ENCODE results near the gene PLCB1.
"Not testable (repeated sequence)": the region's sequence is repeated elsewhere in the genome, so short reads cannot be mapped to it uniquely, and the experiment has no call there.

Gene PLCB1

GRCh38 chr20:8373579-8373978 lies 241.5 kb downstream of the PLCB1 start:
- H4K20me1 ChIP-seq (ENCODE audit: insufficient read depth, low read length): no peaks in the 10 kb centered on the region
- no peak overlapping the region for H3K4me2 ChIP-seq (ENCODE audit: low read length)
- TF ChIP-seq EZH2 (IDR thresholded peaks at IDR 0.05; ENCODE audit: borderline replicate concordance, low read length): no peak
- TF ChIP-seq CTCF (IDR thresholded peaks at IDR 0.05; ENCODE audit: low read length): no peak
- H3K36me3 ChIP-seq (ENCODE audit: insufficient read depth, low read length): no peaks in the 10 kb centered on the region
- H3K4me3 ChIP-seq (ENCODE audit: low read depth, low read length, poor library complexity, severe bottlenecking): no peak overlapping the region
- H3K27ac ChIP-seq (ENCODE audit: low read depth, low read length, poor library complexity, severe bottlenecking): no peak overlapping the region
- H3K9ac ChIP-seq (ENCODE audit: low read length): no peak overlapping the region
- no peaks in the 10 kb centered on the region for H3K27me3 ChIP-seq (ENCODE audit: insufficient read depth, low read length)
- peaks cover 42% of the 10 kb centered on the region for H3K4me1 ChIP-seq (ENCODE audit: insufficient read depth, low read length, severe bottlenecking)
- H3K9me2 ChIP-seq (ENCODE audit: low read depth, low read length): no peaks in the 10 kb centered on the region
- H3F3A ChIP-seq (ENCODE audit: insufficient read depth, low read length): no peaks in the 10 kb centered on the region
- H2AFZ ChIP-seq (ENCODE audit: low read length): no peak overlapping the region
- H3K9me3 ChIP-seq (ENCODE audit: low read length): no peaks in the 10 kb centered on the region
- H3K79me2 ChIP-seq (ENCODE audit: insufficient read depth, low read length): no peaks in the 10 kb centered on the region

GRCh38 chr20:8375898-8376297 lies 243.8 kb downstream of the PLCB1 start:
- Histone ChIP-seq H3K79me2 (ENCODE audit: insufficient read depth, low read length) (no peaks in the 10 kb centered on the region), H2AFZ (ENCODE audit: low read length) (no peak overlapping the region), H3F3A (ENCODE audit: insufficient read depth, low read length) (no peaks in the 10 kb centered on the region), H3K4me3 (ENCODE audit: low read depth, low read length, poor library complexity, severe bottlenecking) (no peak overlapping the region), H3K9me2 (ENCODE audit: low read depth, low read length) (no peaks in the 10 kb centered on the region), H3K4me1 (ENCODE audit: insufficient read depth, low read length, severe bottlenecking) (peaks cover 21% of the 10 kb centered on the region), H3K4me2 (ENCODE audit: low read length) (no peak overlapping the region), H4K20me1 (ENCODE audit: insufficient read depth, low read length) (no peaks in the 10 kb centered on the region), H3K27me3 (ENCODE audit: insufficient read depth, low read length) (no peaks in the 10 kb centered on the region), H3K27ac (ENCODE audit: low read depth, low read length, poor library complexity, severe bottlenecking) (no peak overlapping the region), H3K9me3 (ENCODE audit: low read length) (no peaks in the 10 kb centered on the region), H3K36me3 (ENCODE audit: insufficient read depth, low read length) (no peaks in the 10 kb centered on the region), H3K9ac (ENCODE audit: low read length) (no peak overlapping the region)
- TF ChIP-seq EZH2 (IDR thresholded peaks at IDR 0.05; ENCODE audit: borderline replicate concordance, low read length) (no peak), CTCF (IDR thresholded peaks at IDR 0.05; ENCODE audit: low read length) (no peak)

DNA sequence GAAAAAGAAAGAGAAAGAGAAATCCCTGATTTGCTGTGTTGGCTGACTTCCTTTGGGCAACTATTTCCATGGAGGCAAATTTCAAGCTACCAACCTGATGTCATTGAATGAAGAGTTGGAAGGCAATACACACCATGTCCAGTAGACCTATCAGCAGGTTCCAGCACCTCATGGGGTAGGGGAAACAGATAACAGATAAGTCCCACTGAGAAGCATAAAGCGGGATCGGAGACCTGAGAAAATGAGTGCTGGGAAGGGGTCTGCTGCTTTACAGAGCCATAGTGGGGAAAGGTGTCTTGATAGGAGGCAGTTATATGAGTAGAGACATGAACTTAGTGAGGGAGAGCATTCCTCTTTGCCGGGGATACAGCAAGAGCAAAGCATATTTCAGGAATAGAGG lies 244.9 kb downstream of the PLCB1 start:
- Histone ChIP-seq H3K4me1 (ENCODE audit: insufficient read depth, low read length, severe bottlenecking) (peaks cover 10% of the 10 kb centered on the region), H3K4me2 (ENCODE audit: low read length) (no peak overlapping the region), H3K27me3 (ENCODE audit: insufficient read depth, low read length) (no peaks in the 10 kb centered on the region), H3K36me3 (ENCODE audit: insufficient read depth, low read length) (no peaks in the 10 kb centered on the region), H3K9me3 (ENCODE audit: low read length) (no peaks in the 10 kb centered on the region), H3K9ac (ENCODE audit: low read length) (no peak overlapping the region), H3F3A (ENCODE audit: insufficient read depth, low read length) (no peaks in the 10 kb centered on the region), H3K27ac (ENCODE audit: low read depth, low read length, poor library complexity, severe bottlenecking) (no peak overlapping the region), H2AFZ (ENCODE audit: low read length) (no peak overlapping the region), H3K4me3 (ENCODE audit: low read depth, low read length, poor library complexity, severe bottlenecking) (no peak overlapping the region), H4K20me1 (ENCODE audit: insufficient read depth, low read length) (no peaks in the 10 kb centered on the region), H3K79me2 (ENCODE audit: insufficient read depth, low read length) (no peaks in the 10 kb centered on the region), H3K9me2 (ENCODE audit: low read depth, low read length) (no peaks in the 10 kb centered on the region)
- no peak for TF ChIP-seq CTCF (IDR thresholded peaks at IDR 0.05; ENCODE audit: low read length)
- TF ChIP-seq EZH2 (IDR thresholded peaks at IDR 0.05; ENCODE audit: borderline replicate concordance, low read length): no peak

DNA sequence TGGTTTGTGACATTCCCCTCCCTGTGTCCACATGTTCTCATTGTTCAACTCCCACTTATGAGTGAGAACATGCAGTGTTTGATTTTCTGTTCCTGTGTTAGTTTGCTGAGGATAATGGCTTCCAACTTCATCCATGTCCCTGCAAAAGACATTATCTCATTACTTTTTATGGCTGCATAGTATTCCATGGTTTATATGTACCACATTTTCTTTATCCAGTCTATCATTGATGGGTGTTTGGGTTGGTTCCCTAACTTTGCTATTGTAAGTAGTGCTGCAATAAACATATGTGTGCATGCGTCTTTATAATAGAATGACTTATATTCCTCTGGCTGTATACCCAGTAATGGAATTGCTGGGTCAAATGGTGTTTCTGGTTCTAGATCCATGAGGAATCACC lies 247.1 kb downstream of the PLCB1 start:
- H3K79me2 ChIP-seq (ENCODE audit: insufficient read depth, low read length); H3K27me3 ChIP-seq (ENCODE audit: insufficient read depth, low read length); H3K4me3 ChIP-seq (ENCODE audit: low read depth, low read length, poor library complexity, severe bottlenecking); H3K4me2 ChIP-seq (ENCODE audit: low read length); H3K36me3 ChIP-seq (ENCODE audit: insufficient read depth, low read length); H3K9me3 ChIP-seq (ENCODE audit: low read length); H4K20me1 ChIP-seq (ENCODE audit: insufficient read depth, low read length); H3K4me1 ChIP-seq (ENCODE audit: insufficient read depth, low read length, severe bottlenecking); H3K9ac ChIP-seq (ENCODE audit: low read length); H3K9me2 ChIP-seq (ENCODE audit: low read depth, low read length); H3F3A ChIP-seq (ENCODE audit: insufficient read depth, low read length); H2AFZ ChIP-seq (ENCODE audit: low read length); H3K27ac ChIP-seq (ENCODE audit: low read depth, low read length, poor library complexity, severe bottlenecking): not testable (repeated sequence)
